ENCODE measurements around the gene APBA2.

APBA2 gene

GRCh38 chr15:28986108-28986507, 100.3 kb downstream of the APBA2 start:
- no peak for DNase-seq

DNA sequence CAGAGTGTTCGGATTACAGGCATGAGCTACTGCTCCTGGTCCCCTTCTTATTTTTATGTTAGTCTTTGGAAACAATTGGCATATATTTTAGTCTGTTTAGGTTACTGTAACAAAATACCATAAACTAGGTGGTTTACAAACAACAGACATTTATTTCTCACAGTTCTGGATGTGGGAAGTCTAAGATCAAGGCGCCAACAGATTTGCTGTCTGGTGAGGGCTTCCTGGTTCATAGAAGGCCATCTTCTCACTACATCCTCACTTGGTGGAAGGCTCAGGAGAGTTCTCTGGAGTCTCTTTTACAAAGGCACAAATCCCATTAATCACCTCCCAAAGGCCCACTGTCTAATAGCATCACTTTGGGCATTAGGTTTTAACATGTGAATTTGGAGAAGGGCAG, 101.0 kb downstream of the APBA2 start:
- DNase-seq = no peak

- no peak for DNase-seq
Measured at GRCh38 chr15:28987337-28987736, 101.6 kb downstream of the APBA2 start.

DNA sequence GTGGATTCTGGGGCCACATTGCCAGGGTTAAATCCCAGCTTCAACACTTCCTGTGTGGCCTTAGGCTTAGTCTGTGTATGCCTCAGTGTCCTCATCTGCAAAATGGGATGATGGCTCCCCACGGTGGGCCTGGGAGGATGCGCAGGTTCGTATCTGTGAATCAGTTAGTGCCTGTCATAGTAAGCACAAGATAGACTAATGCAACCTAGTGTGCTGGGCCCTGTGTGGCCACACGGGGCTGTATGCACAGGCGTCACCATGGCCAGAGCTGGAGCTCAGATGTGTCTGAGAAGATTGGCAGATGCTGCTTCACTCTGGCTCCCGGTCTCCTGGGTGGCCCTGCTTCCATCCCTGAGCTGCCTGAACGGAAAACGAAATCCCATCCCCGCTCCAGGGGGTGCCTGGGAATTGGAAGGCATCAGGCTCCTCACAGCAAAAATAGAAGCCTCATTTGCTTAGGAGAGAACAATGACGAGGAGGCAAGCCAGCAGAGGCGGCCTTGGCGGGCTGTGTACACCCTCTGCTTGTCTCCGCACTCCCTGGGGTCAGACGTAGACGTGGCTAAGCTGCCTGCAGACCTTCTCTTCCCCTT, 103.6 kb downstream of the APBA2 start:
- DNase-seq = no peak

GRCh38 chr15:28989896-28990295, 104.1 kb downstream of the APBA2 start:
- no peak for DNase-seq

GRCh38 chr15:28990390-28990789, 104.6 kb downstream of the APBA2 start:
- no peak for DNase-seq

- no peak for DNase-seq
Measured at GRCh38 chr15:28991236-28992171, 105.7 kb downstream of the APBA2 start.

DNA sequence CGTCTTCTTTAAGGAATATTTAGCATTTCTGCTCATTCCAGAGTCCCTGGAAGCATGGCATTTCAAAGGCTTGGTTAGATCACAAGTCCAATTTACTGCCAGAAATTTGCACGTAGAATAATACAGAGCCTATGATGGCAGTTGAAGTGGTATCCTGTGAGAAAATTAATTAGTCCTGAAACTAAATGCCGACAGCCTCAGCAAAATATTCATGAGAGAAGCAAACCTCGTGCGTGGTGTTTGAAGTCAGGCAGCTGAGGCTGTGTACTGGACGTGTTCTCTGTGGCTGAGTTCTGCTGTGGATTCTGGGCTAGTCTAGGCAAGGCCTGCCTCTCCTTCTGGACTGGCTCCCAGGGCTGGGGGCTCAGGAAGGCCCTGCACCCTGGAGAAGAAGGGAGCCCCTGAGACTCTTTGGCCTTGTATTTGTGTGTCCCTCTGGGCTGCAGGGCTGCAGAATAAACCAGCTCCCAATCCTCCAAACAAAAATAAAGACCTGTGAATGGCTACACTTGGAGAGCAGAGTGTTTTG, 106.6 kb downstream of the APBA2 start:
- no peak for DNase-seq

- no peak for DNase-seq
Measured at GRCh38 chr15:28993051-28993719, 107.4 kb downstream of the APBA2 start.

GRCh38 chr15:28993720-28994053, 107.9 kb downstream of the APBA2 start:
- no peak for DNase-seq

DNA sequence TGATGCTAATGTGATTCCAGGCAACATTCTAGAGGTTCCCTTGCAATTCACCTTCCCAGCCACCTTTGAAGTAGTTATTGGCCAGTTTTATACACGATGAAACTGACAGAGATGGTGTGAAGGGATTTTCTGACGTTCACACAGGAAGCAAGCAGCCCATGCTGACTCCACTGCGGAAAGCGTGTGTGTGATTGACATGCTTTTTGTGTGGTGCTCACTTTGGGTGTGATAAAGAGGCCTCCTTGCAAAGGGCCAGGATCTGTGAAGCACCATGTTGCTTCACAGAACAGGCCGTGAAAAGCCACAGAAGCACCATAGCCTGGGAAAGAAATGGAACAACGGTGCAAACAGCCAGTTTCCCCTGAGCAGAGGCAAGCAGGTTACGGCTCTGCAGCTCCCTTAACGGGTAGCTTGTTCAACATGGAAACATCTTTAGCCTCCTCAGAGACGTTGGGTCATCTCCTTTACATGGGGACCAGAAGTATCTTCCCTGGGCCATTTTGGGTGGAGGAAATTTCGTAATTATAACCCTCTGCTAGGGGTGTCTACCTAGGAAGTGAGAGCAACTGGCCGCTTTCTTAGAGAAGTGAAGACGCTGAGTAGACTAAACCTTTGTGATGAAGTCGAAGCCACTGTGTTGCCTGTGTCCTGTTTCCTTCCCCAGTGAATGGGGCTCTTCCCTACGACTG, 108.5 kb downstream of the APBA2 start:
- no peak for DNase-seq

DNA sequence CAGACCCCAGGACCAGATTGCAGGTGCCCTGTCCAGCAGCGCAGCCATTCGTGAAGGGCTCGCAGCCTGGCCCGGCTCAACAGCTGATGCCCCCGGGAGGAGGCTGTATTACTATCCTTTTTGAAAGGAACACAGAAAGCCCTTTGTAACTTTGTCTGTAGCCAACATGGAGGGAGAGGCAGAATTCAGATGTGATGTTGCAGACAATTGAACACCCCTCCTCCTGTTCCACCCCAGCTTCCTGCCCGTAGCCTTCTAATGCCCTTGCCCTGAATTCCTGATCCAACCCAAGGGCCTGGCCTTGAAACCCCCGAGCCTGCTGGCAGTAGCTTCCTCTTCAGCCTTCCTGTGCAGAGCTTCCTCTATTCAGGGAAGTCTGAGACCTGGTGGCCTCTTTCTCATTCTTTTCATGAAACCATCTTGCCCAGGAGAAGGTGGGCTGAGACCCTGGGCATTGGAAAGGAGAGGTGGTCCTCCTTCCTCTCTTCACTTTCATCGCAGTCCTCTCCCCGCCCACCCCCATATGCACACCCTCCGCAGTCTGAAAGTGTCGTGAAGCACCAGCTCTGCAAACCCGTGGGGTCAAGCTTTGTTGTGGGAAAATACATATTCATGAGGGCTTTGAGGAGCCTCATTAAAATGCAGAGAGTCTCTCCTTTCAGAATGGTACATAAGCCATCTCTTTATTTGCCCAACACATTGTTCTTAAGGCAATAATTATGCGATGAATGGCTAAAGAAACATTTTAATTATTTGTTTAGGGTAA, 109.2 kb downstream of the APBA2 start:
- DNase-seq = no peak

- no peak for DNase-seq
Measured at GRCh38 chr15:28995705-28996104, 109.9 kb downstream of the APBA2 start.

GRCh38 chr15:28996289-28996688, 110.5 kb downstream of the APBA2 start:
- no peak for DNase-seq

DNA sequence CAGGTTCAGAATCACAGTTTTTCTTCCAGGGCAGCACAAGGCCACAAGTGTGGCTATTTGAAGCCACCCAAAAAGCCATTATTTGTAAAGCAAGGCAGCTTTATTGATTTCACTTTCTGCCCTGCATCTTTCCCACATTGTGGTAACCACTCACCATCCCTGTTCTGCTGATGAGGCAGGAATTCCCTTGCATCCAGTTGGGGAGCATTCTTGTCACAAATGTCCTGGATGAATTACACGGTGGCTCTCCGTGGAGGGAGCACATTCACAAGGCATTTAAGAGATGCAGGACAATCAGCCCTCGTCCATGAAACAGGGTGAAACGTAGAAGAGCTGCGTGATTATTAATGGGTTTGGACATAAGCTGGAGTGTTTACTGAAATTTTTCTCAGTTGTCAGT, 111.2 kb downstream of the APBA2 start:
- DNase-seq = no peak

GRCh38 chr15:28997791-28998190, 112.0 kb downstream of the APBA2 start:
- DNase-seq = no peak

DNA sequence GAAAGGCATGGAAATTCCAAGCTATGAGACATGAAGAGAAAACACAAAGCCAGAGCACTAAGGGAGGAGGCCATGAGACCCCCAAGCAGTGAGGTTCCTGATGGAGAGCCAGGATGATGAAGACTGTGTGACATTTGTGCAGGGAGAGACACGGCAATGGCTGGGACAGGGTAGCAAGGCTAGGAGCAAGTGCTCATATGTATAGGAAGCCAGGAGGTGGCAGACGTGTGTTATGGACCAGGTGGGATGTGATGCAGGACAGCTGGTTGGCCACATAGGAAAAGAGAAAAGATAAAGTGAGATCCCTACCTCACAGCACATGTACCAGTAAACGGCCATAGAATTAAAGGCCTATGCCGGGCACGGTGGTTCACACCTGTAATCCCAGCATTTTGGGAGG, 112.7 kb downstream of the APBA2 start:
- no peak for DNase-seq

GRCh38 chr15:29003191-29003839, 117.5 kb downstream of the APBA2 start:
- DNase-seq = no peak

DNA sequence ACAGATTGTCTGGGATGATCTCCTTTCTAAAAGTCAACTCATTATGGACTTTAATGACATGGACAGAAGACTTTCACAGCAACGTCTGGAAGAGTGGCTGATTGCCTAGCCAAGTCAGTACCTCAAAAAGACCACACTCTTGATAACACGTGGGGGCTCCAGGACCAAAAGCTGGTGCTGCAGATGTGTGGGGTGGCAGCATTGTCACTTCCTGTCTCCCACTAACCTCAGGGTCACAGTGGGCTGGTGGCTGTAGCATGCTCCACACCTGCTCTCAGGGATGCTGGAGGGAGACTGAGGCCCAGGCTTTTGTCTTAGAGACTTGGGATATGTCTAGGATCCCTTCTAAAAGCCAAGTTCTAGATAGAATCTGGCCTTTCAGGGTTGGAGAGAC, 118.1 kb downstream of the APBA2 start:
- DNase-seq = no peak

DNA sequence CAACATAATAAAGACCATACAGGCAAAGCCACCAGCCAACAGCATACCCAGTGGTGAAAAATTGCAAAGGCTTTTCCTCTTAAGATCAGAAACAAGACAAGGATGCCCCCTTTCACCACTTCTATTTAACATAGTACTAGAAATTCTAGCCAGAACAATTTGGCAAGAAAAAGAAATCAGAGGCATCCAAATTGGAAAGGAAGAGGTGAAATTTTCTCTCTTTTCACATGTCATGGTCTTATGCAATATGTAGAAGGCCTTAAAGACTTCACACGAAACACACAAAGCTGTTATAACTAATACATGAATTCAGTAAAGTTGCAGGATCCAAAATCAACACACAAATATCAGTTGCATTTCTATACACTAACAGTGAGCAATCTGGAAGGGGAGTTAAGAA, 120.2 kb downstream of the APBA2 start:
- no peak for DNase-seq

GRCh38 chr15:29008846-29009245, 123.1 kb downstream of the APBA2 start:
- DNase-seq = no peak

DNA sequence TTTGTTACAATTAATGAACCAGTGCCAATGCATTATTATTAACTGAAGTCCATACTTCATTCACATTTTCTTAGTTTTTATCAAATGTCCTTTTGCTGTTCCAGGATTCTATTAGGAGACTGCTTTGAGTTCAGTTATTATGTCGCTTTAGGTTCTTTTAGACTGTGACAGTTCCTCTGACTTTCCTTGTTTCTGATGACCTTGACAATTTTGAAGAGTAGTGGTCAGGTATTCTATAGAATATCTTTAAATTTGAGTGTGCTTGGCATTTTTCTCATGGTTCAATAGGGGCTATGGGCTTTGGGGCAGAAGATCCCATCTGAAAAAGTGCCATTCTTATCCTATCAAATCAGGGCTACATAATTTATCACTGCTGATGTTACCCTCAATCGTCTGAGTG, 126.3 kb downstream of the APBA2 start:
- DNase-seq = no peak

Data from NCI-H2029 treated with DMSO at 0.1 percent for 48 hours (cell line).